ENCODE measurements around the gene KIF26A.

The KIF26A gene

GRCh38 chr14:104108570-104109541 is 29.5 kb upstream of the KIF26A start:
- no peak for TF ChIP-seq EGR1 (IDR thresholded peaks at IDR 0.05)
- TF ChIP-seq FOXM1 (IDR thresholded peaks at IDR 0.05; ENCODE audit: borderline replicate concordance, low read depth), result no peak
- TF ChIP-seq EP300 (IDR thresholded peaks at IDR 0.05; ENCODE audit: borderline replicate concordance), result no peak
- TF ChIP-seq NFIC (IDR thresholded peaks at IDR 0.05), result no peak
- TF ChIP-seq, protein P1, sequence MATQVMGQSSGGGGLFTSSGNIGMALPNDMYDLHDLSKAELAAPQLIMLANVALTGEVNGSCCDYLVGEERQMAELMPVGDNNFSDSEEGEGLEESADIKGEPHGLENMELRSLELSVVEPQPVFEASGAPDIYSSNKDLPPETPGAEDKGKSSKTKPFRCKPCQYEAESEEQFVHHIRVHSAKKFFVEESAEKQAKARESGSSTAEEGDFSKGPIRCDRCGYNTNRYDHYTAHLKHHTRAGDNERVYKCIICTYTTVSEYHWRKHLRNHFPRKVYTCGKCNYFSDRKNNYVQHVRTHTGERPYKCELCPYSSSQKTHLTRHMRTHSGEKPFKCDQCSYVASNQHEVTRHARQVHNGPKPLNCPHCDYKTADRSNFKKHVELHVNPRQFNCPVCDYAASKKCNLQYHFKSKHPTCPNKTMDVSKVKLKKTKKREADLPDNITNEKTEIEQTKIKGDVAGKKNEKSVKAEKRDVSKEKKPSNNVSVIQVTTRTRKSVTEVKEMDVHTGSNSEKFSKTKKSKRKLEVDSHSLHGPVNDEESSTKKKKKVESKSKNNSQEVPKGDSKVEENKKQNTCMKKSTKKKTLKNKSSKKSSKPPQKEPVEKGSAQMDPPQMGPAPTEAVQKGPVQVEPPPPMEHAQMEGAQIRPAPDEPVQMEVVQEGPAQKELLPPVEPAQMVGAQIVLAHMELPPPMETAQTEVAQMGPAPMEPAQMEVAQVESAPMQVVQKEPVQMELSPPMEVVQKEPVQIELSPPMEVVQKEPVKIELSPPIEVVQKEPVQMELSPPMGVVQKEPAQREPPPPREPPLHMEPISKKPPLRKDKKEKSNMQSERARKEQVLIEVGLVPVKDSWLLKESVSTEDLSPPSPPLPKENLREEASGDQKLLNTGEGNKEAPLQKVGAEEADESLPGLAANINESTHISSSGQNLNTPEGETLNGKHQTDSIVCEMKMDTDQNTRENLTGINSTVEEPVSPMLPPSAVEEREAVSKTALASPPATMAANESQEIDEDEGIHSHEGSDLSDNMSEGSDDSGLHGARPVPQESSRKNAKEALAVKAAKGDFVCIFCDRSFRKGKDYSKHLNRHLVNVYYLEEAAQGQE (IDR thresholded peaks at IDR 0.05; ENCODE audit: low read depth), result no peak
- no peak; the same call in 1 of the 2 replicates for TF ChIP-seq ZBTB7A (IDR thresholded peaks at IDR 0.05; ENCODE audit: low read depth)
- no peak for TF ChIP-seq MAX (IDR thresholded peaks at IDR 0.05)
- no peak for TF ChIP-seq TAF1 (IDR thresholded peaks at IDR 0.05; ENCODE audit: low read depth)
- no peak for TF ChIP-seq TCF12 (IDR thresholded peaks at IDR 0.05; ENCODE audit: low read depth)
- no peak for TF ChIP-seq TEAD4 (IDR thresholded peaks at IDR 0.05)
- TF ChIP-seq CREB1 (IDR thresholded peaks at IDR 0.05; ENCODE audit: low read depth), result no peak
- TF ChIP-seq CEBPB (IDR thresholded peaks at IDR 0.05), result no peak

- TF ChIP-seq MAX (IDR thresholded peaks at IDR 0.05), result no peak
- no peak for TF ChIP-seq YY1 (IDR thresholded peaks at IDR 0.05; ENCODE audit: low read depth)
- no peak for TF ChIP-seq EGR1 (IDR thresholded peaks at IDR 0.05)
- no peak for TF ChIP-seq FOXM1 (IDR thresholded peaks at IDR 0.05; ENCODE audit: borderline replicate concordance, low read depth)
- no peak for TF ChIP-seq RAD21 (IDR thresholded peaks at IDR 0.05; ENCODE audit: low read depth)
- no peak for TF ChIP-seq CREB1 (IDR thresholded peaks at IDR 0.05; ENCODE audit: low read depth)
- TF ChIP-seq, protein P1 (IDR thresholded peaks at IDR 0.05; ENCODE audit: low read depth), result no peak
- no peak for TF ChIP-seq CEBPB (IDR thresholded peaks at IDR 0.05)
- no peak for TF ChIP-seq TEAD4 (IDR thresholded peaks at IDR 0.05)
- TF ChIP-seq EP300 (IDR thresholded peaks at IDR 0.05; ENCODE audit: borderline replicate concordance), result no peak
- no peak for TF ChIP-seq ZBTB7A (IDR thresholded peaks at IDR 0.05; ENCODE audit: low read depth)
- TF ChIP-seq USF1 (IDR thresholded peaks at IDR 0.05), result no peak
- TF ChIP-seq TAF1 (IDR thresholded peaks at IDR 0.05; ENCODE audit: low read depth), result no peak
- no peak for TF ChIP-seq NFIC (IDR thresholded peaks at IDR 0.05)
These were observed 28.5 kb upstream of the KIF26A start for GRCh38 chr14:104109731-104110361.

DNA sequence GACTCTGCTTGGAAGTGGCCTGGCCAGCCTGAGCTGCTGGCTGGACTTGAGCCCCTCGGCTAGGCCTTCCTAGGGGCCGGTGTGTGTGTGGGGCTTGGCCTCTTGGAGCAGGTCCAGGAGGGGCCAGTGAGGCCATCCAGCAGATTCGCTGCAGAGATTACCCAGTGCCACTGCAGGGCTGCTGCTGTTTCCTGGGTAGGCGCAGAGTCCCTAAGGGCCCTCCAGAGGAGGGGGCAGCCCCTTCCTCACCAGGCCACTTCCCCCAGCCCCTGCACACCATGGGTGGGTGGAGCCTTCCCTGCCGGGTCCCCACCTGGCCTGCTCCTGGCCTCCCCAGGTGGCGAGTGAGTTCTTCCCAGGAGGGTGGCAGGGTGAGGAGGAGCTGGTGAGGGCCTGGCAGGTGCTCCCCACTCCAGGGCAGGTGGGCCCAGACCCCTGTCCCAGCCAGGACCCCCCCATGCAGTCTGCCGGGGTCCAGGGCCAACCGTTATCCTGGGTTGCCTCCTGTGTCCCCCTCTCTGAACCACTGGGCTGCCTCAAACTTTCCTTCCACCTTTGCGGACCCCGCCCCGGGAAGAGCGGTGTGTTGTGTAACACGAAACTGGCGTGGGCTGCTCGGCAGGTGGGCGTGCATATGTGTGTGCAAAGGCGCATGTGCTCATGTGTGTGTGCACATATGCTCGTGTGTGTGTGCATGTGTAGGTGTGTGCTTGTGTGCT is 27.7 kb upstream of the KIF26A start:
- TF ChIP-seq USF1 (IDR thresholded peaks at IDR 0.05), result no peak
- peak; percentile 36; the same call in 1 of the 2 replicates for TF ChIP-seq EGR1 (IDR thresholded peaks at IDR 0.05)

- TF ChIP-seq TAF1 (IDR thresholded peaks at IDR 0.05; ENCODE audit: low read depth) (no peak), NFIC (IDR thresholded peaks at IDR 0.05) (peak; percentile 12; the same call in 1 of the 2 replicates), ZBTB7A (IDR thresholded peaks at IDR 0.05; ENCODE audit: low read depth) (0 out of 2 replicates have a peak, but pooled peaks have one; percentile 43)
These were observed 26.9 kb upstream of the KIF26A start for GRCh38 chr14:104111301-104112112.

DNA sequence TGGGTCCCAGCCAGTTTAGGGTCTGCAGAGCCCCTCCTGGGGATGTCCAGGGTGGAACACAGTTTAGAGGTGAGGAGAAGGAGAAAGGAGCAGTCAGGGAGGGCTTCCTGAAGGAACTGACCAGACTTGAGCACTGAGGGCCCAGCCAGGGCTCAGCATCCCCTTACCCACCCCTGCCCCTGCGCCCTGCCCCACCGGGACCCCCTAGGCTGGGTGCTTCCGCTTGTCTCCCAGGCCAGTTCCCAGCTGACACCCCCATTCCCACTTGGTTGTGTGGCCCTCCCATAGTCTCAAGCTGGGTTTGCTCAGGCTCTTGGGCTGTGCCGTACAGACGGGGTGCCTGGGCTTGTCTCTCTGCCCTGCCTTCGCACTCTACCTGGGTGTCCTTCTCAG is 26.3 kb upstream of the KIF26A start:
- TF ChIP-seq EGR1 (IDR thresholded peaks at IDR 0.05), result no peak
- no peak for TF ChIP-seq TCF12 (IDR thresholded peaks at IDR 0.05; ENCODE audit: low read depth)
- TF ChIP-seq EP300 (IDR thresholded peaks at IDR 0.05; ENCODE audit: borderline replicate concordance), result no peak
- no peak for TF ChIP-seq RAD21 (IDR thresholded peaks at IDR 0.05; ENCODE audit: low read depth)
- no peak for TF ChIP-seq YY1 (IDR thresholded peaks at IDR 0.05; ENCODE audit: low read depth)
- no peak for TF ChIP-seq TAF1 (IDR thresholded peaks at IDR 0.05; ENCODE audit: low read depth)

All from Ishikawa (cell line).